Bronchial epithelial cell (primary cell): Measurements from ENCODE around the gene ADAM15. TPM values are rescaled to one million over a fixed set of nuclear protein-coding genes. Genes with fewer than 3 reads are reported as not detected.

Source experiments
- DNase-seq: peaks from one replicate; pipeline ENCODE4 v3.0.0-alpha.2; 2010; ENCODE audit warnings: low read depth
- FAIRE-seq: peaks from 2 replicates; lab custom pipeline; 2011; peaks lifted over from hg19 to GRCh38; lab: Jason Lieb, UNC
- H3K27me3 ChIP-seq: 2 replicates; pipeline ENCODE4 v1.5.1; 2011; ENCODE audit warnings: low read length; ENCODE audit not compliant: control insufficient read depth, insufficient read depth
- H3K36me3 ChIP-seq: 2 replicates; pipeline ENCODE4 v1.5.1; 2011; ENCODE audit warnings: low read length; ENCODE audit not compliant: control insufficient read depth, insufficient read depth
- H3K4me3 ChIP-seq: 2 replicates; pipeline ENCODE4 v1.5.1; 2011; ENCODE audit warnings: mild to moderate bottlenecking, low read depth, low read length, control low read depth
- CTCF ChIP-seq: IDR thresholded peaks from 2 replicates; pipeline ENCODE4 v1.5.1; 2011; ENCODE audit warnings: mild to moderate bottlenecking, moderate library complexity, low read length, control low read depth, inconsistent platforms; ENCODE audit not compliant: insufficient read depth, severe bottlenecking
- total RNA-seq: library from RNA; depleted of rRNA; stranded (reverse); fragments of >200 nt; gene quantifications from 2 replicates; pipeline ENCODE4 v1.2.1, GENCODE V29; 2014

Gene ADAM15
- total RNA-seq, result 181 and 322 TPM in 2 replicates

DNA sequence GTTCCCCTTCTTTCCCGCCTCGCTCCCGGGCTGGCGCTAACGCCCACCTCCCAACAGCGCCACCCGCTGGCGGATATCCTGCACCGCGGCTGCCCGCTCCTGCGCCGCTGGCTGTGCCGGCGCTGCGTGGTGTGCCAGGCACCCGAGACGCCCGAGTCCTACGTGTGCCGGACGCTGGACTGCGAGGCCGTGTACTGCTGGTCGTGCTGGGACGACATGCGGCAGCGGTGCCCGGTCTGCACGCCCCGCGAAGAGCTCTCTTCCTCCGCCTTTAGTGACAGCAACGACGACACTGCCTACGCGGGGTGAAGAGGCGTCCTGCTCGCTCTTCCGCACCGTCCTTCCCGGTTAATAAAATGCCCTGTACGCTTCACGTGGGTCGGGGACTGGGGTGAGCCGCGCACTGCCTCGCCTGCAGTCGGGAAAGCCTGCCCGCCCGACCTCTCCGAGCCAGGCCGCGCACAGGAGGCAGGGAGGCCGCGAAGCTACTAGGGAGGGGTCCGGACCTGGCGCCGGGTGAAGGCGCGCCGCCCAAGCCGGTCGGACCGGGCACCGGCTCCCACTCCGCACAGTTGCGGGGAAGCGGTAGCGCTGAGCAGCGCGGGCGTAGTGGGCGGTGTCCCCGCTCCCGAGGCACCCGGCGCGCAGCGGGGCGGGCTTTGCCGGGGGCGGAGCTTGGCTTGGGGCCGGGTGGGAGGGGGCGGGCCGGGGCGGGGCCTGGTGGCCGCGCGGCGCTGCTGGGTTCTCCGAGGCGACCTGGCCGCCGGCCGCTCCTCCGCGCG lies at the start of gene ADAM15:
TSS of gene ADAM15 (plus strand) at position 757 of the 782 bp plus-strand sequence. CDS start 71 bp downstream, outside the sequence.
- DNase-seq (peak; percentile 53), FAIRE-seq (no peak)
- TF ChIP-seq CTCF, result peak; percentile 96
- Histone ChIP-seq H3K36me3 (peaks cover 20% of the 10 kb centered on the region), H3K4me3 (peak within 1 kb of the TSS; percentile 88), H3K27me3 (no peaks in the 10 kb centered on the region)

DNA sequence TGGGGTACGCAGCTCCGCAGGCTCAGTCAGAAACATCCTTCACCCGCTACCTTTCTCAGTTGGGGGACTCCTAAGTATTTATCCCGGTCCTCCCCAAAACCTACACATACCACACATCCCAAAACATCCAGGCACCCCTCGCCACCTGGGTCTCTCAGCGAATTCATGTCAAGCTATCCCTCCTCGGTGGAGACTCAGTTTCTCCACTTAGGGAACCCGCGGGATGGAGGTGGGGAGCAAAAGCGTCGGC lies 49.8 kb upstream of the ADAM15 start:
- FAIRE-seq, result no peak
- TF ChIP-seq CTCF, result no peak
- peak overlapping the region; percentile 96 for H3K4me3 ChIP-seq
- H3K27me3 ChIP-seq, result no peaks in the 10 kb centered on the region
- DNase-seq, result no peak
- peaks cover 11% of the 10 kb centered on the region for H3K36me3 ChIP-seq

- Histone ChIP-seq H3K27me3 (no peaks in the 10 kb centered on the region), H3K36me3 (peaks cover 16% of the 10 kb centered on the region), H3K4me3 (peak overlapping the region; percentile 96)
- peak; percentile 94 for DNase-seq
- no peak for FAIRE-seq
- peak; percentile 32 for TF ChIP-seq CTCF
Measured at GRCh38 chr1:155001675-155002463, 49.2 kb upstream of the ADAM15 start.

DNA sequence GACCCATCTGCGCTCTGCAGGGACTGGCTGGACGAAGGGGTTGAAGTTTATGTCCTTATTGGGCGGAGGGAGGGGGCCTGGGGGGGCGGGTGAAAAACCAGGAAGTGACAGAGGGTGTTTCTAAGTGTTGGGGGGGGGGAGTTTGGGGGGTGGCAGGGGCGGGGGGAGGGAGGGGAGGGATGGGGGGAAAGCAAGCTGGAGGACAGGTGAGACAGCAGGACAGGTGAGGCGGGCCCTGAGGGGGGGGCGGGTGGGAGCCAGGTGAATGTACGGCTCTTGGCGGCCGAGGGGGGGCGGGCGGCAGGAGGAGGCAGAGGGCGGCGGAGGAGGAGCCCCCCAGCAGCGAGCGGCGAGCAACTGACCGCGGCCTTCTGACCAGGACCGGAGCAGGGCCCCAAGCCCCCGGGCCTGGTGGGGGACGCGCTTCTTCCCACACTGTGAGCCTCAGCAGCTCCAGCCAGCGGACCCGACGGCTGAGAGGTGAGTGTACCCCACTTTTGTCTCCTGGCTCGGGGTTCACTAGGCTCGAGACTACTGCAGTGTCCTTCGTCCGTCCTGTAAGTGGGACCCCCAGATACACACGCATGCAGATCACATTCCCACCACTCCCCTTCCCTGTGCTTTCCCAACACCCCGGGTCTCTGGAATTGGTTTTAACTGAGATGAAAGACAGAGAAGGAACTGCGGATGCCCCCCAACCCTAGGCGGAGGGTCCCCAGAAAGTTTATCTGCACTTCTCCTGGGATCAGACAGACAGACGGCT lies 48.5 kb upstream of the ADAM15 start, which contains the start of gene ZBTB7B:
TSS of gene ZBTB7B (plus strand) at position 339 of the 763 bp plus-strand sequence. CDS start 11,859 bp downstream, outside the sequence.
- FAIRE-seq (no peak), DNase-seq (no peak)
- Histone ChIP-seq H3K36me3 (peaks cover 21% of the 10 kb centered on the region), H3K4me3 (peak within 1 kb of the TSS; percentile 96), H3K27me3 (no peaks in the 10 kb centered on the region)
- no peak for TF ChIP-seq CTCF

DNA sequence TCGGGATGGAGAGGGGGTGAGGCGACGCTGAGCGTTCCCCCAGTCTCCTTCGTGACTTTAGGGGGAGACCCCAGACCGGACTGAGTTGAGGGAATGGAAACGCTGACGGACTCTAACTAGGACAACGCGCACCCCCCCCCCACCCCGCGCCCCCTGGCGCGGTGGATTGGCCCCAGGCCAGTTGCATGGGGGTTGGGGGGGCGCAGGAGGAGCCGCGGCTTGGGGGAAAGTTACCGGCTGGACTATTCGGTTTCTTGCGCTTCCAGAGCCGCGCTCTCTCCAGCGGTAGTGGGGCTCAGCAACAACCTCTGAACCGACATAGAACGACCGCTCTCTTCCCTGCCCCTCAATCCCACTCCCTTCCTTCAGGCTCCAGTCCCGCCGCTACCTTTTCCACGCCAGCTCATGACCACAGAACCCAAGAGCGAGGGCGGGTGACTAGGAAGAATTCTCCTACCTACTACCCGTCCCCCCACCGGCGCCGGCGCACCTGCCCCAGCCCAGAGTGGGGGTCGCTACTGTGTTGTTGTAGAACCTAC lies 47.8 kb upstream of the ADAM15 start:
- H3K4me3 ChIP-seq, result peak overlapping the region; percentile 96
- DNase-seq (no peak), FAIRE-seq (no peak)

More for the DNA sequence above, 47.8 kb upstream of the ADAM15 start:
- Histone ChIP-seq H3K36me3 (peaks cover 23% of the 10 kb centered on the region), H3K27me3 (no peaks in the 10 kb centered on the region)
- TF ChIP-seq CTCF, result no peak
